Spleen (tissue), 11 donors: ENCODE results near the gene MMD2. TPM values are rescaled to one million over a fixed set of nuclear protein-coding genes. Genes with fewer than 3 reads are reported as not detected.
A peak's percentile ranks its signal among the peaks of the same experiment; 100 is the strongest.

Experiments
- DNase-seq: peaks from one replicate; pipeline ENCODE4 v3.0.0-alpha.2; 2020
- H3K27ac ChIP-seq, 8 donors: fragments of 200-600 bp; sonication (generic) in 7 of 8; 1 replicate in 4 of 8; 2 replicates in 4 of 8; pipeline versions ENCODE4 v1.5.0 to v1.8.0; 2016 to 2021; ENCODE audit warnings: inconsistent platforms in 4 of 8, mild to moderate bottlenecking in 4 of 8, moderate library complexity in 1 of 8
- H3K27me3 ChIP-seq, 7 donors: fragments of 200-600 bp; sonication (generic) in 6 of 7; replicated peaks in 1 of 7; 1 replicate in 4 of 7; 2 replicates in 3 of 7; pipeline versions ENCODE4 v1.5.0 to v1.8.0; 2016 to 2021; ENCODE audit warnings: inconsistent platforms in 3 of 7, mild to moderate bottlenecking in 1 of 7
- H3K36me3 ChIP-seq, 6 donors: fragments of 200-600 bp; sonication (generic) in 5 of 6; 1 replicate in 4 of 6; 2 replicates in 2 of 6; pipeline versions ENCODE4 v1.5.0 to v1.8.0; 2016 to 2021; ENCODE audit warnings: inconsistent platforms in 2 of 6
- H3K4me1 ChIP-seq, 6 donors: fragments of 200-600 bp; sonication (generic) in 5 of 6; 1 replicate in 3 of 6; 2 replicates in 3 of 6; pipeline versions ENCODE4 v1.5.0 to v1.8.0; 2016 to 2021; ENCODE audit warnings: inconsistent platforms in 3 of 6
- H3K4me3 ChIP-seq, 8 donors: fragments of 200-600 bp; sonication (generic) in 7 of 8; 1 replicate in 4 of 8; 2 replicates in 4 of 8; pipeline versions ENCODE4 v1.5.0 to v1.8.0; 2016 to 2021; ENCODE audit warnings: inconsistent platforms in 4 of 8, mild to moderate bottlenecking in 4 of 8, moderate library complexity in 2 of 8
- H3K9me3 ChIP-seq, 8 donors: fragments of 200-600 bp; sonication (generic) in 7 of 8; 1 replicate in 4 of 8; 2 replicates in 4 of 8; pipeline versions ENCODE4 v1.5.0 to v1.8.0; 2016 to 2021; ENCODE audit warnings: inconsistent platforms in 4 of 8
- POLR2A ChIP-seq, 3 donors: fragments of 450-650 bp; IDR thresholded peaks; one replicate each; pipeline ENCODE4 v1.5.1; 2017; ENCODE audit warnings: antibody characterized with exemption in 3 of 3, mild to moderate bottlenecking in 1 of 3
- POLR2AphosphoS5 ChIP-seq, 3 donors: sonication (generic); formaldehyde crosslinking; IDR thresholded peaks; one replicate each; pipeline ENCODE4 v1.5.1; 2017; ENCODE audit warnings: antibody characterized with exemption in 3 of 3
- WGBS, 5 donors: extraction: QIAGEN DNeasy Blood & Tissue Kit in 3 of 5; methylation state at CpG; one replicate each; pipeline versions ENCODE4 v1.1.5 to v1.1.7; 2013 to 2018; 5-methylcytosine and 5-hydroxymethylcytosine counted together
- intact Hi-C: fragments of 100-400 bp; cut with DNase I; formaldehyde crosslinking; loops from one replicate; pipeline ENCODE4 v1.15.0; 2023; ENCODE audit warnings: low total_unique reads
- polyA plus RNA-seq, 3 donors: library from polyadenylated mRNA; stranded (reverse); fragments of 200-250 nt; gene quantifications; one replicate each; pipeline ENCODE4 v1.2.1, GENCODE V29; 2013
- total RNA-seq, 7 donors: library from RNA; depleted of rRNA in 3 of 7; stranded (reverse); fragments of >200 nt in 3 of 7; fragmentation: NEBNext Ultra II Directional in 4 of 7; extraction: Animal tissue kit (Norgen Biotek cat#: 25700) in 4 of 7; gene quantifications; one replicate each; pipeline versions ENCODE4 v1.1.0 to v1.2.1, GENCODE V29; 2016 to 2021
- TF ChIP-seq, protein P1 (sequence below), 11 experiments: fragments of 200-600 bp in 7 of 11; fragments of 450-650 bp in 4 of 11; sonication (generic) in 4 of 11; IDR thresholded peaks in 8 of 11; conservative IDR thresholded peaks in 3 of 11; 1 replicate in 7 of 11; 2 replicates in 4 of 11; pipeline versions ENCODE4 v1.4.0 to v1.8.0; 2016 to 2021; ENCODE audit warnings: antibody characterized with exemption in 11 of 11, inconsistent platforms in 4 of 11, mild to moderate bottlenecking in 1 of 11
- donor health status: healthy with polysubstance abuse.
- donor health status: DM: no; HTN: no; CAD: no; lungs with moderate emphysema.
- donor health status: DM: no; HTN: no; CAD: no.
- donor health status: Bipolar disorder and iron deficiency.
- donor health status: healthy.
- donor health status: DM: no; HTN: no; CAD: no.
- donor health status: DM: yes; HTN: yes; CAD: no.

The MMD2 gene
- total and polyA plus RNA-seq, 10 donors = not detected

DNA sequence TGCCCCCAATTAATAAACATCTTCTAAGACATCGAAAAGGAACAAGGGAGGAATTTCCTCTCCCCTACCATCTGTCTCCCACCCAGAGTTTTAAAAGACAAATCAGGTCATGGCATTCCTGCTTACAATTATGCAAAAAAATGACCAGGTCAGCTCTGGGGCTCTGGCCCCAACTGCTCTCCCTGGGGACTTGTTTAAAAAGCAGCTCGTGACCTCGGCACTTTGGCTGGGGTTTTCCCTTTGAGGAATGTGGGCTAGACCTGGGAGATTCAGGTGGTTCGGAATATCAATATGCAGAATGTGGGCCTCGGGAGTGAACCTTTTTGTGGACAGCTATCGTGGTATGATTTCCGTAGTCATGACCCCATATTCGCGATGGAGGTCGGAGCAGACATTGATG, 74.8 kb downstream of the MMD2 start:
- peaks cover 0 to 94% (median 22%) of the 10 kb centered on the region in 7 donors for H3K27me3 ChIP-seq
- peak overlapping the region in 1 of 8 donors; percentile 70 for H3K4me3 ChIP-seq
- 81 to 83% (median 82%) methylated on average over 10 of the region's 10 CpGs for WGBS, 5 donors
- no peak overlapping the region for H3K27ac ChIP-seq
- intact Hi-C loops = no loop called here
- no peaks in the 10 kb centered on the region for H3K36me3 ChIP-seq
- DNase-seq = no peak
- TF ChIP-seq, protein P1, sequence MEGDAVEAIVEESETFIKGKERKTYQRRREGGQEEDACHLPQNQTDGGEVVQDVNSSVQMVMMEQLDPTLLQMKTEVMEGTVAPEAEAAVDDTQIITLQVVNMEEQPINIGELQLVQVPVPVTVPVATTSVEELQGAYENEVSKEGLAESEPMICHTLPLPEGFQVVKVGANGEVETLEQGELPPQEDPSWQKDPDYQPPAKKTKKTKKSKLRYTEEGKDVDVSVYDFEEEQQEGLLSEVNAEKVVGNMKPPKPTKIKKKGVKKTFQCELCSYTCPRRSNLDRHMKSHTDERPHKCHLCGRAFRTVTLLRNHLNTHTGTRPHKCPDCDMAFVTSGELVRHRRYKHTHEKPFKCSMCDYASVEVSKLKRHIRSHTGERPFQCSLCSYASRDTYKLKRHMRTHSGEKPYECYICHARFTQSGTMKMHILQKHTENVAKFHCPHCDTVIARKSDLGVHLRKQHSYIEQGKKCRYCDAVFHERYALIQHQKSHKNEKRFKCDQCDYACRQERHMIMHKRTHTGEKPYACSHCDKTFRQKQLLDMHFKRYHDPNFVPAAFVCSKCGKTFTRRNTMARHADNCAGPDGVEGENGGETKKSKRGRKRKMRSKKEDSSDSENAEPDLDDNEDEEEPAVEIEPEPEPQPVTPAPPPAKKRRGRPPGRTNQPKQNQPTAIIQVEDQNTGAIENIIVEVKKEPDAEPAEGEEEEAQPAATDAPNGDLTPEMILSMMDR (IDR thresholded peaks at IDR 0.05 in 8 of 11, conservative IDR thresholded peaks at IDR 0.05 in 3 of 11) = no peak
- TF ChIP-seq POLR2A (IDR thresholded peaks at IDR 0.05) = no peak
- no peak for TF ChIP-seq POLR2AphosphoS5 (IDR thresholded peaks at IDR 0.05)
- peaks cover 0 to 4% (median 0%) of the 10 kb centered on the region in 8 donors for H3K9me3 ChIP-seq
- H3K4me1 ChIP-seq = peaks cover 0 to 26% (median 16%) of the 10 kb centered on the region in 6 donors

DNA sequence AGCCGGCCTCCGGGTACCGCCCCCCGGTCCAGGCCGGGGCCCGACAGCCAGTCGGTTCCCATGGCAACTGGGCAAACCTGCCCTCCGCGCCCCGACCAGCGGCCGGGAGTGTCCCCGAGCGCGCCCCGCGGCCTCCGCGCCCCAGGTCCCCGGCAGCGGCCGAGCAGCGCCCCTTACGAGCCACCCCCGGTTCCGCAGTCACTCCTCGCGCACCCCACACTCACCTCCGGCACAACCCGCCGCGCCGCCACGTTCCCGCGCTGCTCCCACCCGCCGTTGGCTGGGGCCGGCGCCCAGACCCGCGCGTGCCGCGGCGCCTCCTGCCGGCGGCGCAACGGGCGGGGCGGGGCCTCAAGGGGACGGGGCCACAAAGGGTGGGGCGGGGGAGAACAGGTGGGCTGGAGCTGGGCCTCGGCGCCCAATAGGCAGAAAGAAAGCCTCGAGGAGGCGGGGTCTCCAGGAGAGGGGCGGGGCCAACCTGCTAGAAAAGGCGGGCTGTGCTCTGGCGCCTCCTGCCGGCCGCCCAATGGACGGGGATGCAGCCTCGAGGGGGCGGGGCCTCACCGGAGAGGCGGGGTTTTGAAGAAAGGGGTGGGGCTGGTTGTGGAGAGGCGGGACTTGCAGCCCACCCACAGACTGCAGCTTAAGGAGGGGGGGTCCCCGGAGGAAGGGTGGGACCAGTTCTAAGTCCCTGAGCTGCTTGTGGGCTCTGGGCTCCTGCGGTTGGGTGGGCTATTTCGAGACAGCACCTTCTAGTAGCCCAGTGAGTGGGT, 75.4 kb downstream of the MMD2 start, which contains the start of gene RADIL:
Gene RADIL (minus strand): TSS at position 345 of the 773 bp plus-strand sequence. CDS start 5,577 bp downstream, outside the sequence.
- Histone ChIP-seq H3K4me1 (peaks cover 0 to 26% (median 16%) of the 10 kb centered on the region in 6 donors), H3K27ac (peak within 1 kb of the TSS in 7 of 8 donors; percentile 15 to 64 (median 52)), H3K9me3 (peaks cover 0 to 4% (median 0%) of the 10 kb centered on the region in 8 donors), H3K27me3 (peaks cover 0 to 94% (median 22%) of the 10 kb centered on the region in 7 donors), H3K36me3 (no peaks in the 10 kb centered on the region), H3K4me3 (peak within 1 kb of the TSS; percentile 22 to 70 (median 44))
- intact Hi-C loops = no loop called here
- TF ChIP-seq, protein P1 (IDR thresholded peaks at IDR 0.05 in 8 of 11, conservative IDR thresholded peaks at IDR 0.05 in 3 of 11) = peak; percentile 16 to 83 (median 59)
- TF ChIP-seq POLR2AphosphoS5 (IDR thresholded peaks at IDR 0.05) = peak in 2 of 3 donors; percentile 21 to 34
- no peak for TF ChIP-seq POLR2A (IDR thresholded peaks at IDR 0.05)
- 5 to 12% (median 7%) methylated on average over 18 to 72 of the region's 72 CpGs for WGBS, 5 donors
- peak; percentile 85 for DNase-seq

DNA sequence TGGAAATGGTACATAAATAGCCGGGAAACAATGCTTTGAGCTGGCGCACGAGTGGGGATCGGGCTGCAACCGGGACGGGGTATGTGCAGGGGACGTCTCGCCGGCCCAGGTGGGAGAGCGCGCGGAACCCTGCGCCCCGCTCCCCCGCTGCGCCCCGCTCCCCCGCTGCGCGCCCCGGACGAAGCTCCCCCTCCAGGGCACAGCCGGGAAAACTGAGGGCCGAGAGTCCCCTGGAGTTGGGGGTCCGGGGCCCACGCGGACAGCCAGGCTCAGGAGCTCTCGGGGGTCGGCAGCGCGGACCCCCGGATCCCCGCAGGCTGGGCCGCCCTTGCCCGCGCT, 76.0 kb downstream of the MMD2 start:
- H3K27ac ChIP-seq = peak overlapping the region in 4 of 8 donors; percentile 50 to 64 (median 56)
- TF ChIP-seq POLR2A (IDR thresholded peaks at IDR 0.05) (no peak), POLR2AphosphoS5 (IDR thresholded peaks at IDR 0.05) (no peak)
- TF ChIP-seq, protein P1 (IDR thresholded peaks at IDR 0.05 in 8 of 11, conservative IDR thresholded peaks at IDR 0.05 in 3 of 11) = no peak
- H3K9me3 ChIP-seq = peaks cover 0 to 4% (median 0%) of the 10 kb centered on the region in 8 donors
- peaks cover 0 to 26% (median 16%) of the 10 kb centered on the region in 6 donors for H3K4me1 ChIP-seq
- WGBS, 5 donors = 3 to 13% (median 4%) methylated on average over 3 to 36 of the region's 36 CpGs
- peak overlapping the region; percentile 22 to 70 (median 44) for H3K4me3 ChIP-seq
- intact Hi-C loops = no loop called here
- no peaks in the 10 kb centered on the region for H3K36me3 ChIP-seq
- DNase-seq = no peak
- peaks cover 0 to 94% (median 22%) of the 10 kb centered on the region in 7 donors for H3K27me3 ChIP-seq
